NCI-H1436 (cell line): Measurements from ENCODE around the gene SLC47A2.

Source experiments
- DNase-seq: peaks from one replicate; lab custom pipeline; 2025; lab: John Stamatoyannopoulos, UW

SLC47A2 gene

DNA sequence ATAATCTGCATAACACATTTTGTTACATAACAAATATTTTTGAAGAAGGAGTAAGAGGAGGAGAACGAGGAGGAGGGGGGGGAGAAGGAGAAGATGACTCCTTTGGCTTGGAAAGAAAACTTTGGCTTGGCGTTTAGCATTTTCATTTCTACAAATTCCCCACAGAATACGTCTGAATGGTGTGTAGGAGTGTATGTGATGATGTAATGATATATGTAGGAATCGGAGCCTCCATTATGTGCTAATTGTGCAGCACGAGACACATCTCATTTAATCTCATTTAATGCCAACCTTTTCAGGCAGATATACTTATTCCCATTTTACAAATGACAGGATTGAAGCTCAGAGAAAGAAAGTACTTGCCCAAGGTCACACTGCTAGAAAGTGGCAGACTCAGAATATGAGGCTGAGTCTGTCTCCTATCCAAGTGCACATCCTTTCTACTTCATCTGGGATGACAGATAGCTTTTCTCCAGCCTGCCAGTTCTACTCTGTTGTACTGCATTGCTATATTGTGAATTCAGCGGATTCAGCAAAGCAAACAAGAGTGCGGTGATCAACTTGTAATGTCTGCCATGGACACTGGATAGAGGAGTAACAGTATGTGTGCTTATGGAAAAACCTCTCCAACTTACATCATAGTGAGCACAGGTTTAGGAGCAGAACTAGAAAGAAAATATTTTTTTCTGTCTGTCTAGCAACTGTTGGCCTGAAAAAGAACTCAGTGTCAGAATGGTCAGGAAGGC lies 10.4 kb upstream of the SLC47A2 start:
- DNase-seq, result no peak

- no peak for DNase-seq
Observed at GRCh38 chr17:19725486-19725885, 9.1 kb upstream of the SLC47A2 start.

GRCh38 chr17:19724501-19725420 lies 8.4 kb upstream of the SLC47A2 start:
- no peak for DNase-seq

GRCh38 chr17:19723964-19724363 lies 7.6 kb upstream of the SLC47A2 start:
- no peak for DNase-seq

GRCh38 chr17:19720631-19721426 lies 4.4 kb upstream of the SLC47A2 start:
- DNase-seq, result no peak

DNA sequence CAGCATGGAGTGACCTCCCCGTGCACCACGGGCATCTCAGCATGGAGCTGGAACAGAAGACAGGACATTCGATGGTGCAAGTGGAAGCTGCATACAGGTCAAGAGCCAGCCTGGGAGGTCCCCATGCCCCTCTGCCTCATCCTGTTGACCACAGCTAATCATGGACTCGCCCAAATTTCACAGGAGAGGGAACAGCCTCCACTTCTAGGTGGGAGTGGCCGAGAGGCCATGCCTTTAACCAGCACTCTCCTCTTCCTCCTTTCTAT lies 3.8 kb upstream of the SLC47A2 start:
- DNase-seq, result no peak

- no peak for DNase-seq
Observed at GRCh38 chr17:19719355-19720209, 3.2 kb upstream of the SLC47A2 start.

- no peak for DNase-seq
Observed at GRCh38 chr17:19718613-19719354, 2.4 kb upstream of the SLC47A2 start.

GRCh38 chr17:19718041-19718612 lies 1.7 kb upstream of the SLC47A2 start:
- DNase-seq, result no peak

- no peak for DNase-seq
Observed at GRCh38 chr17:19717411-19717908, 1.1 kb upstream of the SLC47A2 start.

DNA sequence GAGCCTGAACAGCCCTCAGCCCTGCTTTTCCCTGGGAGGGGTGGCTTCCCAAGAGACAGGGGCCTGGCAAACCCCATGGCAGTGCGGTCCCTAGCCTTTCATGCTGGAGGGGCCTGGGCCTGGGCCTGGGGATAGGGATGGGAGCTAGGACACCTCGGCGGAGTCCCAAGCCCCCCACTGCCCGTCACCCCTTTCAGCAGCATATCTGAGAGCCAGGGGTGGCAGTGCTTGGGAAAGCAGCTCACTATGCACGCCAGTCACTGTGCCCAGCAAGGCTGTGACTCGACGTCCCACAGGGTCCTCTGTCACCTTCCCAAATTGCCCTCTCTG lies 612 bp upstream of the SLC47A2 start:
- no peak for DNase-seq

DNA sequence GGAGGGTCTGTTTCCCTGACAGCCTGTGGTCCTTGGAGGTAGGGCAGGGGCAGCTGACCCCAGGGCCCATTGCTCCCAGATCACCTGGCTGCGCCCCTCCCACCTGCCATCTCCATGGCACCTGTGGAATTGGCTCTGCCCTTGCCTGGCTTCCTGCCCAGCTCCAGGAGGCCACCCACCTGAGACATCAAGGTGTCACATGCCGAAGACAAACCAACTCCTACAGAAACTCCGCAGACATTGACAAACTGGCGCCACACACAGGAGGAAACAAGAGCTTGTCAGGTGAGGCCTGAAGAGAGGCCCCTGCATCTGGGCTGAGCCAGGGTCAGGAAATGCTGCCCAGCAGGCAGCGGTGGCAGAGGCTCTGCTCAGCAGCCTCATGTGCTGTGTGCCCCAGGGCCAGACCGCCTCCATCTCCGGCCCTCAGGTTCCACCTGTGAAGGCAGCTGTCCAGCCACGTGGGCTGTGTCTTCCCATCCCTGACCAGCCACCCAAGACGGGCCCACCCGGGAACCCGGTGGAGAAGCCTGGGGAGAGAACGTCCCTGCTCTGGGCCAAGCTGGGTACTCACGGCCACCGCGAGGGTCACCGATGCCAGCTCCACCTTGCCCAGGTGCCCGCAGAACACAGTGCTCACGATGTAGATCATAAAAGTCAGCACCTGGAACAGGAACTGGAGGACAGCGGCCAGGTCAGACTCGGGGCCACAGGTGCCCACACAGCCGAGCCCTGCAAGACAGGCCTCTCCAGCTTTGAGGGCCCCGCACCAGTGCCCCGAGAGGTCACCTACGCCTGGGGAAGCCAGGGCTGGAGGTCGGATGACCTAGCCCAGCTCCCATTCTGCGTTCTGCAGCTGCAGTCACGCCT lies 1.6 kb downstream of the SLC47A2 start:
- DNase-seq, result no peak

GRCh38 chr17:19713901-19714361 lies 2.5 kb downstream of the SLC47A2 start:
- no peak for DNase-seq

- no peak for DNase-seq
Observed at GRCh38 chr17:19713462-19713861, 2.9 kb downstream of the SLC47A2 start.

DNA sequence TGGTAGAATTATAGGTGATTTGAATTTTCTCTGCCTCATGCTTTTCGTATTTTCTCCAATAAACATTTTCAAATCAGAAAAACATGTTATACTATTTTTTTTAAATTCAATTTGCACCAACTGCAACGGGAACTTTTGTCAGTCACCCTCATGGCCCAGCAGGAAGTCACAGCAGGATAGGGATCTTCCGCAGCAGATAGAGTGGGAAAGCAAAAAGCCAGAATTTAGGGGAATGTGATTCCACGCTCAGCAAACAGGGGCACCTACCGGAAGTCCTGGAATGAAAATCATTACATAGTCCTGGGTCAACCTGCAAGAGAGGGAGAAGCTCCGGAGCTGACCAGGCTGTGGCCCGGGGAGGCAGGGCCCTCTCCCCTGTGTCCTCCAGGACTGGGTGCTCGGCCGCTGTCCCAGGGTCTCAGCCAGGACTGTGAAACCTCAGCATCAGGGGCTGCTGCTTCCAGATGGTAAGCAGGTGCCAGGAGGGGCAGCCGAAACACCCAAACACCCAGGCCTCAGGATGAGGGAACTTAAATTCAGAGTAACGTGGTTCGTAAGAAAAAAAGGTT lies 3.9 kb downstream of the SLC47A2 start:
- no peak for DNase-seq

DNA sequence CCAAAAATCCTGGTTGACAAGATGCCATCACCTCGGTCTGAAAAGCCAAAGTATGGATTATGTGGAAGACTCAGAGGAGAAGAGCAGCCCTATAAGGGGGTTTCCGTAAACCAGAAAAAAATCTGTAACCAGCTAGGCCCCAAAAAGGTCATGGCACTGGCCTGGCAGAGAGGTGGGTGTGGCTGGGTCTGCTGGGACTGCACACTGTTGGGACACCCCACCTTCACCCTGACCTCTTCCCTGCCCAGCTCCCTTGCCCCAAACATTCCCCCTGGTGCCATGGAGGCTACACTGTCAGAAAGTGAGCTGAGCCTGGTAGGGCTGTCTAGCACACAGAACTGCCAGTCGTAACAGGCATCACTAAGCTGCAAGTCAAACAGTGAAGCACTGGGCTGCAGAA lies 6.5 kb downstream of the SLC47A2 start:
- no peak for DNase-seq

- DNase-seq, result no peak
Observed at GRCh38 chr17:19708431-19709175, 7.8 kb downstream of the SLC47A2 start.

DNA sequence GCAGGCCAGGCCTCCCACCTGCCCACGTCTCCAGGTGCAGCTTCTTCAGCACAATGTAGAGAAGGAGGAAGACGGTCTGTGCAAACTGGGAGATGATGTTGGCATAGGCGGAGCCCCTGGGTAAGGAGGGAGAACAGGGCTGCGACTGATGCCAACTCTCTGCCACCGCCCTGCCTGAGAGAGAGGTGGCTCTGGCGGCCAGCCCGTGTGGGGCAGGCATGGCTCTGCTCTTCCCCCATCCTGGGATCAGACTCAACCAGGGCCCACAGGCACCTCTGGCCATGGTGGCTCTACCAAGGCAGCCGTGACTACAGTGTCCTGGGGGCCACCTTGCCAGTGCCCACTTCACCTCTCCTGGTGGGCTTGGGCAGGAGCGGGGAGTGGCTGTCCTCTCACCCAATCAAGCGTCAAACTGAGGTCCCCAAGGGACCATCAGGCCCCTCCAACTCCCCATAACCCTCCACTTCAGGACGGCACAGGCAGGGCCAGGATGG lies 8.6 kb downstream of the SLC47A2 start:
- no peak for DNase-seq
